CD14-positive monocyte (primary cell): ENCODE measurements around the gene NFYC. TPM values are rescaled to one million over a fixed set of nuclear protein-coding genes. Genes with fewer than 3 reads are reported as not detected.

ENCODE experiments used
- DNase-seq, 3 donors: peaks; one replicate each; pipeline ENCODE4 v3.0.0-alpha.2; 2011 to 2022
- H2AFZ ChIP-seq: 2 replicates; pipeline ENCODE4 v1.6.0; 2012; ENCODE audit warnings: mild to moderate bottlenecking, low read depth, low read length, inconsistent platforms; ENCODE audit not compliant: insufficient read depth, poor library complexity, severe bottlenecking
- H3K27ac ChIP-seq, 2 donors: 1 replicate in 1 of 2; 2 replicates in 1 of 2; pipeline ENCODE4 v1.5.1; 2012 to 2013; ENCODE audit warnings: low read length in 2 of 2, control low read depth in 1 of 2, inconsistent platforms in 1 of 2, low read depth in 1 of 2, mild to moderate bottlenecking in 1 of 2
- H3K27me3 ChIP-seq, 2 donors: one replicate each; pipeline versions ENCODE4 v1.6.0 to v1.6.1; 2011 to 2013; ENCODE audit warnings: low read length in 2 of 2; ENCODE audit not compliant: control insufficient read depth in 2 of 2, insufficient read depth in 2 of 2
- H3K36me3 ChIP-seq, 2 donors: replicated peaks in 1 of 2; 1 replicate in 1 of 2; 2 replicates in 1 of 2; pipeline versions ENCODE4 v1.5.1 to v1.6.1; 2012 to 2013; ENCODE audit warnings: low read length in 2 of 2, control low read depth in 1 of 2, inconsistent platforms in 1 of 2, mild to moderate bottlenecking in 1 of 2; ENCODE audit not compliant: insufficient read depth in 2 of 2, control insufficient read depth in 1 of 2
- H3K4me1 ChIP-seq, 2 donors: 1 replicate in 1 of 2; 2 replicates in 1 of 2; pipeline versions ENCODE4 v1.5.1 to v1.6.1; 2012 to 2013; ENCODE audit warnings: low read length in 2 of 2, control low read depth in 1 of 2, inconsistent platforms in 1 of 2, mild to moderate bottlenecking in 1 of 2, moderate library complexity in 1 of 2; ENCODE audit not compliant: insufficient read depth in 2 of 2, control insufficient read depth in 1 of 2
- H3K4me2 ChIP-seq: replicated peaks from 2 replicates; pipeline ENCODE3; 2012; ENCODE audit warnings: low read length, moderate library complexity, mild to moderate bottlenecking; ENCODE audit not compliant: poor library complexity, severe bottlenecking; ENCODE audit errors: extremely low read depth
- H3K4me3 ChIP-seq, 3 experiments: fragments of 200-600 bp in 1 of 3; sonication (generic) in 1 of 3; replicated peaks in 1 of 3; 1 replicate in 2 of 3; 2 replicates in 1 of 3; pipeline ENCODE4 v1.5.1; 2011 to 2013; ENCODE audit warnings: low read length in 3 of 3, mild to moderate bottlenecking in 3 of 3, control low read depth in 2 of 3, low read depth in 2 of 3, inconsistent platforms in 1 of 3, moderate library complexity in 1 of 3
- H3K79me2 ChIP-seq: 2 replicates; pipeline ENCODE4 v1.6.0; 2012; ENCODE audit warnings: mild to moderate bottlenecking, control low read depth, inconsistent platforms, low read length, moderate library complexity; ENCODE audit not compliant: insufficient read depth
- H3K9ac ChIP-seq: 2 replicates; pipeline ENCODE4 v1.6.0; 2017; ENCODE audit warnings: low read length, mild to moderate bottlenecking; ENCODE audit not compliant: insufficient read depth, poor library complexity, severe bottlenecking
- H3K9me3 ChIP-seq, 2 donors: replicated peaks in 1 of 2; 1 replicate in 1 of 2; 2 replicates in 1 of 2; pipeline versions ENCODE4 v1.5.1 to v1.6.1; 2012 to 2013; ENCODE audit warnings: low read length in 2 of 2, control low read depth in 1 of 2; ENCODE audit not compliant: control insufficient read depth in 1 of 2, insufficient read depth in 1 of 2
- H4K20me1 ChIP-seq: 2 replicates; pipeline ENCODE4 v1.6.0; 2012; ENCODE audit warnings: mild to moderate bottlenecking, low read length, control low read depth, moderate library complexity; ENCODE audit not compliant: insufficient read depth
- H3K27ac Mint-ChIP-seq, 7 donors: one replicate each; pipeline ENCODE4 v1.8.0; 2020; ENCODE audit warnings: mild to moderate bottlenecking in 7 of 7, mixed read lengths in 7 of 7, moderate library complexity in 6 of 7, inconsistent platforms in 2 of 7
- H3K27me3 Mint-ChIP-seq, 3 donors: one replicate each; pipeline ENCODE4 v1.8.0; 2021 to 2022; ENCODE audit warnings: low read depth in 3 of 3, mild to moderate bottlenecking in 3 of 3, mixed read lengths in 3 of 3, moderate library complexity in 3 of 3, inconsistent platforms in 1 of 3
- H3K36me3 Mint-ChIP-seq, 2 donors: one replicate each; pipeline ENCODE4 v1.8.0; 2020; ENCODE audit warnings: mixed read lengths in 2 of 2, inconsistent platforms in 1 of 2, mild to moderate bottlenecking in 1 of 2
- H3K4me1 Mint-ChIP-seq: one replicate; pipeline ENCODE4 v1.8.0; 2020; ENCODE audit warnings: mild to moderate bottlenecking, mixed read lengths
- H3K4me3 Mint-ChIP-seq, 2 donors: one replicate each; pipeline ENCODE4 v1.8.0; 2020; ENCODE audit warnings: mild to moderate bottlenecking in 2 of 2, mixed read lengths in 2 of 2, moderate library complexity in 1 of 2
- H3K9me3 Mint-ChIP-seq, 7 donors: one replicate each; pipeline ENCODE4 v1.8.0; 2020 to 2022; ENCODE audit warnings: mixed read lengths in 7 of 7, mild to moderate bottlenecking in 6 of 7, moderate library complexity in 6 of 7, inconsistent platforms in 2 of 7
- CTCF ChIP-seq: fragments of 200-600 bp; IDR thresholded peaks from one replicate; pipeline ENCODE4 v1.8.0; 2022; ENCODE audit warnings: antibody characterized with exemption, mild to moderate bottlenecking
- WGBS: methylation state at CpG from one replicate; pipeline ENCODE4 v1.1.5; 2013; ENCODE audit warnings: missing lambda C conversion rate; ENCODE audit not compliant: insufficient coverage; 5-methylcytosine and 5-hydroxymethylcytosine counted together
- intact Hi-C, 2 donors: fragments of 100-400 bp; cut with micrococcal nuclease; formaldehyde crosslinking; loops; one replicate each; pipeline versions ENCODE4 v1.15.0 to v1.15.1; 2023
- polyA plus RNA-seq, 3 donors: library from polyadenylated mRNA; depleted of rRNA in 1 of 3; unstranded in 2 of 3; stranded (reverse) in 1 of 3; fragments of 300-500 nt in 2 of 3; fragments of >200 nt in 1 of 3; fragmentation: Illumina TruSeq in 2 of 3; gene quantifications; 1 replicate in 2 of 3; 2 replicates in 1 of 3; pipeline ENCODE4 v1.2.3, GENCODE V29; 2012 to 2021

NFYC gene
- polyA plus RNA-seq, 3 donors = 61.2 to 142 (median 68.2) TPM

- Histone ChIP-seq H3K27ac (no peak overlapping the region), H4K20me1 (peaks cover 59% of the 10 kb centered on the region), H3K4me2 (no peak overlapping the region), H3K27me3 (no peaks in the 10 kb centered on the region), H3K9ac (no peak overlapping the region), H3K4me1 (no peaks in the 10 kb centered on the region), H3K4me3 (no peak overlapping the region), H3K79me2 (no peaks in the 10 kb centered on the region), H2AFZ (no peak overlapping the region), H3K36me3 (peaks cover 89 to 98% of the 10 kb centered on the region in 2 donors), H3K9me3 (no peaks in the 10 kb centered on the region)
- TF ChIP-seq CTCF = no peak
- Mint-ChIP-seq H3K9me3 (no peaks in the 10 kb centered on the region), H3K27me3 (no peaks in the 10 kb centered on the region), H3K4me3 (no peak overlapping the region), H3K4me1 (no peaks in the 10 kb centered on the region), H3K36me3 (peaks cover 84 to 91% of the 10 kb centered on the region in 2 donors), H3K27ac (no peak overlapping the region)
- intact Hi-C loops = no loop called here
- WGBS = 84% methylated on average over 3 of the region's 4 CpGs
- DNase-seq = no peak
Measured at GRCh38 chr1:40760984-40761383, 69.5 kb downstream of the NFYC start.

GRCh38 chr1:40762144-40762923 is 70.8 kb downstream of the NFYC start:
- peaks cover 84 to 93% of the 10 kb centered on the region in 2 donors for H3K36me3 Mint-ChIP-seq
- Histone ChIP-seq H2AFZ (no peak overlapping the region), H3K4me1 (no peaks in the 10 kb centered on the region), H3K4me2 (no peak overlapping the region), H3K27me3 (no peaks in the 10 kb centered on the region), H3K4me3 (no peak overlapping the region), H3K36me3 (peaks cover 89 to 98% of the 10 kb centered on the region in 2 donors), H4K20me1 (peaks cover 55% of the 10 kb centered on the region), H3K9ac (peak overlapping the region; percentile 8), H3K9me3 (no peaks in the 10 kb centered on the region), H3K27ac (no peak overlapping the region), H3K79me2 (no peaks in the 10 kb centered on the region)
- DNase-seq = no peak
- no peaks in the 10 kb centered on the region for H3K4me1 Mint-ChIP-seq
- intact Hi-C loops = no loop called here
- WGBS = 97% methylated on average over 6 of the region's 7 CpGs
- TF ChIP-seq CTCF = no peak
- H3K9me3 Mint-ChIP-seq = no peaks in the 10 kb centered on the region
- H3K27me3 Mint-ChIP-seq = no peaks in the 10 kb centered on the region
- H3K27ac Mint-ChIP-seq = peak overlapping the region in 2 of 7 donors; percentile 3 to 46
- H3K4me3 Mint-ChIP-seq = no peak overlapping the region
